SU-DHL-6 (cell line): Measurements from ENCODE around the gene MARCOL.

Source experiments
- H2AFZ ChIP-seq: fragments of 200-600 bp; sonication (generic); 2 replicates; pipeline ENCODE4 v1.6.1; 2014; ENCODE audit warnings: low read depth, mild to moderate bottlenecking, moderate library complexity, mixed read lengths, antibody characterized with exemption, low read length; ENCODE audit not compliant: severe bottlenecking
- H3F3A ChIP-seq: fragments of 200-600 bp; shearing (Covaris generic); 2 replicates; pipeline ENCODE4 v1.6.0; 2016; ENCODE audit warnings: antibody characterized with exemption, mild to moderate bottlenecking; ENCODE audit not compliant: insufficient read depth
- H3K27ac ChIP-seq: fragments of 200-600 bp; sonication (generic); 2 replicates; pipeline ENCODE4 v1.5.1; 2016; ENCODE audit warnings: low read depth, mild to moderate bottlenecking, low read length, moderate library complexity, mixed read lengths
- H3K27me3 ChIP-seq: fragments of 200-600 bp; sonication (generic), shearing (Covaris generic); 2 replicates; pipeline ENCODE4 v1.6.0; 2014; ENCODE audit warnings: mild to moderate bottlenecking, low read length
- H3K36me3 ChIP-seq: fragments of 200-600 bp; sonication (generic); 2 replicates; pipeline ENCODE4 v1.6.1; 2014; ENCODE audit warnings: mild to moderate bottlenecking, low read length, mixed read lengths
- H3K4me2 ChIP-seq: fragments of 300-600, 200-600 bp; shearing (Covaris generic), sonication (generic); 2 replicates; pipeline ENCODE4 v1.6.0; 2014; ENCODE audit warnings: low read length, low read depth, mild to moderate bottlenecking; ENCODE audit not compliant: poor library complexity, severe bottlenecking
- H3K4me3 ChIP-seq: fragments of 200-600 bp; sonication (generic); 2 replicates; pipeline ENCODE4 v1.5.1; 2014; ENCODE audit warnings: antibody characterized with exemption, low read length, mild to moderate bottlenecking, mixed read lengths; ENCODE audit not compliant: insufficient read depth, poor library complexity, severe bottlenecking
- H3K79me2 ChIP-seq: fragments of 200-600 bp; sonication (generic); 2 replicates; pipeline ENCODE4 v1.6.1; 2014; ENCODE audit warnings: mild to moderate bottlenecking, low read length, moderate library complexity; ENCODE audit not compliant: insufficient read depth
- H3K9ac ChIP-seq: fragments of 200-600 bp; sonication (generic); 2 replicates; pipeline ENCODE4 v1.7.0; 2014; ENCODE audit warnings: mild to moderate bottlenecking, low read length
- H3K9me2 ChIP-seq: fragments of 200-600 bp; sonication (generic); replicated peaks from 2 replicates; pipeline ENCODE4 v1.6.1; 2014; ENCODE audit warnings: low read length; ENCODE audit not compliant: insufficient read depth
- H3K9me3 ChIP-seq: fragments of 200-600 bp; sonication (generic); 2 replicates; pipeline ENCODE4 v1.6.1; 2014; ENCODE audit warnings: low read length, mixed read lengths; ENCODE audit not compliant: insufficient read depth
- H4K20me1 ChIP-seq: fragments of 200-600 bp; sonication (generic); 2 replicates; pipeline ENCODE4 v1.6.1; 2014; ENCODE audit warnings: low read depth, mild to moderate bottlenecking, antibody characterized with exemption, low read length, moderate library complexity, mixed read lengths
- CTCF ChIP-seq: fragments of 200-600 bp; sonication (generic); IDR thresholded peaks from one replicate; pipeline ENCODE4 v1.5.1; 2017; ENCODE audit warnings: antibody characterized with exemption, mild to moderate bottlenecking, low read length, moderate library complexity; ENCODE audit not compliant: insufficient read depth, poor library complexity, severe bottlenecking
- EZH2phosphoT487 ChIP-seq: fragments of 200-600 bp; sonication (generic), shearing (Covaris generic); conservative IDR thresholded peaks from 2 replicates; pipeline ENCODE4 v1.6.1; 2018; ENCODE audit warnings: mild to moderate bottlenecking, antibody characterized with exemption, low read length, moderate library complexity, mixed read lengths

Gene MARCOL

GRCh38 chr5:148255456-148255855, 17.1 kb downstream of the MARCOL start:
- Histone ChIP-seq H3K9ac (no peak overlapping the region), H3K9me3 (no peaks in the 10 kb centered on the region), H3K36me3 (no peaks in the 10 kb centered on the region), H3K4me2 (no peak overlapping the region), H3K27me3 (no peaks in the 10 kb centered on the region), H3F3A (no peaks in the 10 kb centered on the region), H4K20me1 (no peaks in the 10 kb centered on the region), H3K79me2 (no peaks in the 10 kb centered on the region), H2AFZ (no peak overlapping the region), H3K4me3 (no peak overlapping the region), H3K27ac (no peak overlapping the region), H3K9me2 (no peaks in the 10 kb centered on the region)
- TF ChIP-seq EZH2phosphoT487 (no peak), CTCF (no peak)

- no peak for TF ChIP-seq EZH2phosphoT487
- TF ChIP-seq CTCF, result no peak
- no peak overlapping the region for H3K27ac ChIP-seq
- H3F3A ChIP-seq, result no peaks in the 10 kb centered on the region
- H3K79me2 ChIP-seq, result no peaks in the 10 kb centered on the region
- H3K9me3 ChIP-seq, result no peaks in the 10 kb centered on the region
- H3K36me3 ChIP-seq, result no peaks in the 10 kb centered on the region
- H3K9me2 ChIP-seq, result no peaks in the 10 kb centered on the region
- H3K4me3 ChIP-seq, result no peak overlapping the region
- H2AFZ ChIP-seq, result no peak overlapping the region
- no peaks in the 10 kb centered on the region for H3K27me3 ChIP-seq
- H3K4me2 ChIP-seq, result no peak overlapping the region
- no peaks in the 10 kb centered on the region for H4K20me1 ChIP-seq
- no peak overlapping the region for H3K9ac ChIP-seq
These were observed 21.0 kb downstream of the MARCOL start for GRCh38 chr5:148259288-148259687.

GRCh38 chr5:148261221-148261620, 22.9 kb downstream of the MARCOL start:
- Histone ChIP-seq H3K36me3 (no peaks in the 10 kb centered on the region), H3K27me3 (no peaks in the 10 kb centered on the region), H3K9me2 (no peaks in the 10 kb centered on the region), H3K4me2 (no peak overlapping the region), H3K27ac (no peak overlapping the region), H3F3A (no peaks in the 10 kb centered on the region), H3K9me3 (no peaks in the 10 kb centered on the region), H4K20me1 (no peaks in the 10 kb centered on the region), H3K79me2 (no peaks in the 10 kb centered on the region), H3K9ac (no peak overlapping the region), H3K4me3 (no peak overlapping the region), H2AFZ (no peak overlapping the region)
- TF ChIP-seq EZH2phosphoT487 (no peak), CTCF (no peak)

DNA sequence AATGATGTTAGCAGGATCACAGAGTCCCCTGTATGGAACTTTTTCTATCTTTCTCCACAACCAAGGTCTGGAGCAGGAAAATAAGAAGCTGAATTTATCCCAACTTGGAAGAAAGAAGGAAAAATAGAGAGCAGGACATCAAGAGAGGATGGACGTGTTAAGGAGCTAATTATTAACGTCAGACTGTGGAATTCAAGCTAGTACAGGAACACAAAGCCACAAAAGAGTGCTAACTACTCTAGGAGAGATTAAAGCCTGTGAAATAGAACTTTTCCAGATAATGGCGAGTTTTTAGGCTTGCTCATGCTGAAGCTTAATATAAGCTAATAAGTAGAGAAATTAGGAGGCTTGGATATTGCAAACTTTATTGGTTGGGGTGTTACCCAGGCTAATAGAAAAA, 29.6 kb downstream of the MARCOL start:
- Histone ChIP-seq H3K4me3 (no peak overlapping the region), H3K27ac (no peak overlapping the region), H3K9ac (no peak overlapping the region), H3K4me2 (no peak overlapping the region), H4K20me1 (no peaks in the 10 kb centered on the region), H3K9me3 (no peaks in the 10 kb centered on the region), H3K36me3 (no peaks in the 10 kb centered on the region), H3K9me2 (no peaks in the 10 kb centered on the region), H3K79me2 (no peaks in the 10 kb centered on the region), H2AFZ (no peak overlapping the region), H3K27me3 (no peaks in the 10 kb centered on the region), H3F3A (no peaks in the 10 kb centered on the region)
- TF ChIP-seq EZH2phosphoT487 (no peak), CTCF (no peak)
